HG03175 (cell line): ENCODE results near the gene ZNF431.
"Not testable (repeated sequence)": the region's sequence is repeated elsewhere in the genome, so short reads cannot be mapped to it uniquely, and the experiment has no call there.

Experiments used
- ATAC-seq: cut with Tn5 transposase; IDR thresholded peaks from one replicate; pipeline ENCODE4 v1.9.1; 2021; ENCODE audit warnings: mild to moderate bottlenecking, moderate library complexity; ENCODE audit not compliant: unreplicated experiment

The ZNF431 gene

GRCh38 chr19:21141787-21142464, at the start of gene ZNF431:
TSS of gene ZNF431 (plus strand) at chr19:21142040. CDS start at chr19:21142184, 144 bp downstream.
- ATAC-seq: peak; percentile 97

DNA sequence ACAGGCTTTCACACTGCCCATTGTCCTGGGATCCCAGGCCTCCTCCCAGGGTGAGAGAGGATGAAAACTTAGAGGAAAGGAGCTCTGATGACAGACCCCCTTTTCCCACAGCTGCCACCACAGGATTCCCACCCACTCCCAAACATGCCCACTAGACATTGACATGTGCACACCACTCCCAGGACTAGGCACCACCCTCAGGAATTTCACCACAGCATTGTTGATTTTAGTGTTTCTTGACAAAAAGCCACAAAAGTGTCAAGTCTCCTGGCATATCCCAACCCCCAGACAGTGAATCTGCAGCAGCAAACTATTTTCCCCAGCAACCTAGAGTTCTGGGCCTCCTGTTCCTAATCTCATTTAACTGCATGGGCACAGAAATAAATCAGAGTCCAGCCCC, 49.7 kb upstream of the ZNF431 start:
- ATAC-seq: no peak

GRCh38 chr19:21094347-21095025, 47.4 kb upstream of the ZNF431 start:
- no peak for ATAC-seq

GRCh38 chr19:21098291-21098690, 43.5 kb upstream of the ZNF431 start:
- no peak for ATAC-seq

DNA sequence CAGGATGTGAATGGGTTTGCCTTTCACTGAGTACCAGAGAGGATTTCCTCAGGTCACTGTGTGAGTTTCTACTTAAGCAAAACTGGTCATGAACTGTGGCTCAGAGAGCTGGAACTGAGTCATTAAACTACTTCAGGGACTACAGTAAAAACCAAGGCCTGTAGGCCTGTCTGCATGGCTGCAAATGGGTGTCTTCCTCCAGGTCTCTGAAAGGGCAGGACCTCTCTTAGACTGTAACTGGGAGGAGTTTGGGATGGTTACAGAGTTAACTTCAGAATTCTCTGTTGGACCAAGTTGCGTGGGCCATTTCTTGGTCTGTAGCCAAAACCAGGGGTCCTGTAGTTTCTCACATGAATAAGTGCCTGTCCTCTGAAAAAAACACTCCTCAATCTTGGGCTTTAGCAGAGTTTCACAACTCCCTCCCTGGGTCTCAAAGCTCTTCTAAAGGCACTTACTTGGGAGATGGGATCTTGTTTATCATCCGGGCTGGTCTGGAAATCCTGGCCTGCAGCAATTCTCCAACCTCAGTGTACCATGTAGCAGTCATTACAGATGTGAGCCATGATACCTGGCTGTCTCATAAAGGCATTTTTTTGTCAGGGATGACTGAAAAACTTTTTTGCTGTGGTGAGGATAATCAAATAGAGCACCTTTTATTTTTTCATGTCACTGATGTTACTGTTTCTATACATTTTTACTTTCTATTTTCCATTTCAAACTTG, 40.2 kb upstream of the ZNF431 start:
- no peak for ATAC-seq

- no peak for ATAC-seq
Observed at GRCh38 chr19:21109116-21109515, 32.7 kb upstream of the ZNF431 start.

GRCh38 chr19:21110183-21110582, 31.7 kb upstream of the ZNF431 start:
- ATAC-seq: no peak

DNA sequence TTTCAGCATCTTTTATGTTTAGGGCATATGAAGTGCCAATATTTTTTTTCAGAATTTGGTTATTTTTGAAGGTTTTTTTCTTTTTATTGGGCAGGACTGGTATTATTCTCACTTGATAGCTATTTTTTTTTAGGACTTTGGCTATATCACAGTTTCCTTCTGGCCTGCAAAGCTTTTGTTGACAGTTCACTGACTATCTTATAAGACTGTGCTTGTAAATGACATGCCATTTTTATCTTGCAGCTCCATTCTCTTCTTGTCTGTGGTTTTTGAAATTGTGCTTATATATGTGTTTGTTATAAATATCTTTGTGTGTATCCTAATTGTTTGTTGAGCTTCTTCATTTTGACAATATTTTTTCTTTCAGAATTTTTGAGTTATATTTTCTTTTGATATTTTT, 26.4 kb upstream of the ZNF431 start:
- ATAC-seq: no peak

- no peak for ATAC-seq
Observed at GRCh38 chr19:21117041-21117907, 24.6 kb upstream of the ZNF431 start.

DNA sequence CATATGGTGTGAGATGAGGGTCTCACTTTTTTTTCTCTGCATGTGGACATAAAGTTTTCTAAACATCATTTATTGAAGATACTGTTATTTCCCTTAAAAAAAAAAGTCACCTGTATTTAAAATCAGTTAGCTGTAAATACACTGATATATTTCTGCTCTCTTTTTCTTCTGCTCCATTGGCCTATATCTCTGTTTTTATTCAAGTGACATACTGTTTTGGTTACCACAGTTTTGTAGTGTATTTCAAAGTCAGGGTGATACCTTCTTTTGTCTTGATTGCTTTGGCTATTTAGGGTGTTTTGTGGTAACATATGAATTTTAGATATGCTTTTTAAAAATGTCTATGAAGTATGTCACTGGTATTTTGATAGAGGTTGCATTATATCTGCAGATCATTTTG, 15.8 kb upstream of the ZNF431 start:
- no peak for ATAC-seq

GRCh38 chr19:21127001-21127400, 14.8 kb upstream of the ZNF431 start:
- no peak for ATAC-seq

DNA sequence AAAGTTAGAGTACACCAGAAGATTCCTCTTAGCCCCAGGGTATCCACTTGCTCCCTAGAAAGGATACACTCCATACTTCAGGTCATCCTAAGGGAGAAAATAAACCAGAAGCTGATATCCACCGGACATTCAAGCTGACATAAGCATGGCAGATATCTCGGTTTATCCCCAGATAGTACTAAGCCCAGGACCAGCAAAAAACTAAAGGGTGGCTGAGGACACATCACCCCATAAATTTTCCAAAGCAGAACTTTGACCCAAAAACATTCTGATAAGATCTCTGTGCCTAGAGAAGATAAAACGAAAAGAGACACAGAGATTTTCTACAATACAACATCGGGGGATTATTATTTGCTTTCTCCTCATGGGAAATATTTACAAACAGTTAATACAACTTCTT, 13.9 kb upstream of the ZNF431 start:
- no peak for ATAC-seq

- ATAC-seq: no peak
Observed at GRCh38 chr19:21128901-21129698, 12.7 kb upstream of the ZNF431 start.

DNA sequence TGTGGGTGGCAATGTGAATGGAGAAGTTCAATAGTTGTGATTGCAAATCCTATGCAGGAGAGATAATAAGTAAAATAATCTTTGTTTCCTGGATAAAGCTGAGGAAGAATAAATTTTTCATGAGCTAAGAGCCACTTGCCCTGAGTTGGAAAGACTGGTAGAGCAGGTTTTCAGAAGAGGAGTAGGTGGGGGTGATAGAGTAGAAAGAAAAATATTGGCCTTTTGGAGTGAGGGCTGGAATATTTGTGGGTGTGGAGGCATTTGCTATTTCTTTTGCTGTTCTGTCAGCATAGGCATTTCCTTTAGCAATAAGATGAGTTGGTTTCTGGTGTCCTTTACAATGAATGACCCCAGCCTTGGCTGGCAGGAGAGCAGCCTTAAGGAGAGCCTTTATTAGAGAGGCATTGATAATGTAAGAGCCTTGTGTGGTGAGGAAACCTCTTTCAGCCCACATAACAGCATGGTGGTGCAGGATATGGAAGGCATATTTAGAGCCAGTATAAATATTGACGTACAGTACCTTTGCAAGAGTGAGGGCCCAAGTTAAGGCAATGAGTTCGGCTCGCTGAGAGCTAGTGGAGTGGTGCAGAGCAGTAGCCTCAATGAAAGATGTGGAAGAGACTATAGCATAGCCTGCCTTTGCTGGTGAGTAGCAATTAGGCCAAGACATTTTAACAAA, 11.6 kb upstream of the ZNF431 start:
- no peak for ATAC-seq

DNA sequence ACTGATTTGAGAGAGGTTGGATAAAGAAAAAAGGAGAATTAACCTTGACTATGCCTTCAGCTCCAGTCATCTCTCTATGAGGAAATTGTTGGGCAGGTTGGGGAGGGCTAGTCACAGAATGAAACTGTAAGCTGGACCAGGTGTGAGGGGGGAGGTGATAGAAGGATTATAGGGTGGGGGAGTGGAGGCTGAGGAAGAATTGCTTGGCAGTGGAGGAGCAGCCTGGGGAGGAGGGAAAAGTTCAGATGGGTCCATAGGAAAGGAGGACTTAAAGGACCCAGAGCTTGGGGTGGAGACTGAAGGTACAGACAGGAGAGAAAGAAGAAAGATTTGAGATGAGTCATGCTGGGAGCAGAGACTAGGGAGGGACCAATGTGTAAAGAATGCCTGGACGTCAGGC, 8.2 kb upstream of the ZNF431 start:
- no peak for ATAC-seq

DNA sequence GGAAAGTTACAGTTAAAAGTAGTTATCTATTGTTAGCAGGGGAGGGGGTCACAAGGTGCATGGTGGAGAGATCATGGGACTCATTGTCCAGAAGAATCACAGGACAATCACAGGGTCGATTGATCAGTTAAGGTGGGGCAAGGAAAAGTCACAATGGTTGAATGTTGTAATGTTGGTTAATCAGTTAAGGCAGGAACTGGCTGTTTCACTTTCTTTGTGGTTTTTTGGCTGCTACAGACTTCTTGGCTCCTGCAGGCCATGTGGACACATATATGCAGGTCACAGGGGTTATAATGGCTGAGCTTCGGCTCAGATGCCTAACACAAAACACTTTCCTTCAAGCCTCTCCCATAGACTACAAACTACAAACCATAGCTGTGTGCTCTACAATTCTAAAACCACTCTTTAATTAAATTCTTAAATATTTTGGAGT, 6.9 kb upstream of the ZNF431 start:
- ATAC-seq: no peak

GRCh38 chr19:21135433-21135832, 6.4 kb upstream of the ZNF431 start:
- ATAC-seq: no peak

DNA sequence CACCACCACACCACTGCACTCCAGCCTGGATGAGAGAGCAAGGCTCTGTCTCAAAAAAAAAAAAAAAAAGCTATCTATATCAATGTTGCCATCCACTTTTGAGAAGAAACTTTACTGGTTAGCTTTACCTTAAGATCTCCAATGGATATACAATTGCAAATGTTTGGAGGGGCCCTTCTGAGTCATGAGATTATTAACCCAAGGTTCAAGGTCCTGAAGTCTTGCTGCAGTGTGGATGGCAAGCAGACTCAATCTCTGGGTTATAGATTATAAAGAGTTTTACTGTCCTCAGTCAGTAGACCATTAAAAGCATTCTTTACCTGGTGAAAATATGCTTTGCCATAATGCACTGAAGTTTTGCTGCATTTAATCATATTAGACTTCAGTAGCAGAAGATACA, 3.7 kb upstream of the ZNF431 start:
- no peak for ATAC-seq

DNA sequence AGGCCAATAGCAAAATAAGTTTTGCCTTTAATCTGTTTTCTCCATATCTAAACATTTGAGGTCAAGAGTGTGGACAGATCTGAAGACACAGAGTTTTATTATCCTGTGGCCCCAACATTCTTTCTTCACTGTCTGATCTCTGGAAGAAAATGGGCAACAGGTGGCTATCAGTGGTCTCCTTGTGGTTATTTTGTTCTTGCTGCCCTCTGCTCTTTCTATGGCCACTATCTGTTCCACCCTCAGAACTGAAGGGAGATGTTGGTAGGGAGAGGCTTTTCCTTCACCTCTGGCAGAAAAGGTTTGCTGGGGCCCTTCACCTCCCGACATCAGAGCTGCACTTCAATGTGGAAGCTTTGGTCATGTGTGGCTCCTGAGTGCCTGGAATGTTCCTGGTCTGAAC, 834 bp upstream of the ZNF431 start:
- not testable (repeated sequence) for ATAC-seq

- no peak for ATAC-seq
Observed at GRCh38 chr19:21143428-21143827, 1.6 kb downstream of the ZNF431 start.
